KOPT-K1 (cell line): Measurements from ENCODE around the gene KIF27.
"Not testable (repeated sequence)": the region's sequence is repeated elsewhere in the genome, so short reads cannot be mapped to it uniquely, and the experiment has no call there.

Experiments used
- H3K27ac ChIP-seq: fragments of 200-600 bp; sonication (generic); 2 replicates; pipeline ENCODE4 v1.5.1; 2016; ENCODE audit warnings: antibody characterized with exemption, mild to moderate bottlenecking, low read depth, low read length; ENCODE audit not compliant: poor library complexity, severe bottlenecking
- H3K36me3 ChIP-seq: fragments of 200-600 bp; sonication (generic); 2 replicates; pipeline ENCODE4 v1.5.1; 2017; ENCODE audit warnings: antibody characterized with exemption, mild to moderate bottlenecking, low read length, moderate library complexity; ENCODE audit not compliant: insufficient read depth
- H3K9me3 ChIP-seq: fragments of 200-600 bp; sonication (generic); 2 replicates; pipeline ENCODE4 v1.5.1; 2017; ENCODE audit warnings: antibody characterized with exemption, low read length, mild to moderate bottlenecking; ENCODE audit not compliant: insufficient read depth, poor library complexity, severe bottlenecking

Gene KIF27

GRCh38 chr9:83803941-83804340, 117.3 kb downstream of the KIF27 start:
- H3K36me3 ChIP-seq, H3K9me3 ChIP-seq: not testable (repeated sequence)

DNA sequence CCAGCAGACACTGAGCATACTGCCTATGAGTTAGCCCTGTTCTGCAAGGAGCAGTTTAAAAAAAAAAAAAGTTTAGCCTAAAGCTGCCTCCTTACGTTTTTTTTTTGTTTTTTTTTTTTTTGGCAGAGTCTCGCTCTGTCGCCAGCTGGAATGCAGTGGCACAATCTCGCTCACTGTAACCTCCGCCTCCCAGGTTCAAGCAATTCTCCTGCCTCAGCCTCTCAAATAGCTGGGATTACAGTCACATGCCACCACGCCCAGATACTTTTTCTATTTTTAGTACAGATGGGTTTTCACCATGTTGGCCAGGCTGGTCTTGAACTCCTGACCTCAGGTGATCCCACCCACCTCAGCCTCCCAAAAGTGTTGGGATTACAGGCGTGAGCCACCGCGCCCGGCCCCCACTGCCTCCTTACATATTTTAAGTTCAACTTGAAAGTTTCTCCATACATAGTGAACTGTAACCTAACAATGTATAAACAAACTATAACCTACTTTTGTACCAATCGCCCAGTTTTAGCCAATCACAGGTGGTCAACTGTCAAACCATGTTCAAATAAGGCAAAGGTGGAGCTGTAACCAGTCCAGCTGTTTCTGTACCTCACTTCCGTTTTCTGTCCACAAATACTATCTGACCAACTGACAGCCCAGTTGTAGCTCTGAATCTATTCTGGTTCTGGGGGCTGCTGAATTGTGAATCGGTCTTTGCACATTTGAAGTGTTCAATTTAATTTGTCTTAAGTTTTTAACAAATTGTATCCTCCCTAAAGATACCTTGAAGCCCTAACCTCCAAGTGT, 120.8 kb downstream of the KIF27 start:
- H3K36me3 ChIP-seq = peaks cover 7% of the 10 kb centered on the region; the same call in 1 of the 2 replicates

More at GRCh38 chr9:83803941-83804340, 117.3 kb downstream of the KIF27 start:
- H3K27ac ChIP-seq = not testable (repeated sequence)

DNA sequence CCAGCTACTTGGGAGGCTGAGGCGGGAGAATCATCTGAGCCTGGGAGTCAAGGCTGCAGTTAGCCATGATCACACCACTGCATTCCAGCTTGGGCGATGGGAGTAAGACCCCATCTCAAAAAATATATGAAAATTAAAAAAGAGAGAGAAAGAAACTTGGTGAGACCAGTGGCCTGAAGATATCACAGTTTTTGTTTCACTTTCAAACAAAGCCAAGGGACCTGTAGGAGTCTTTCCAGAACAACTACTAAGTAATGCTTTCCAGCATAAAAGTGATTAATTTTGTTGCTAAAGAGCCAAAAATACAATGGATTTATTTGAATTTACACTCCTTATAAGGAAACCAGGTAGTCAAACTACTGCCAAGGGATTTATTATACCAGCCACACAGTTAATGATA, 127.2 kb downstream of the KIF27 start:
- H3K36me3 ChIP-seq = peaks cover 7% of the 10 kb centered on the region; the same call in 1 of the 2 replicates
- no peaks in the 10 kb centered on the region for H3K9me3 ChIP-seq
- H3K27ac ChIP-seq = no peak overlapping the region

More for the DNA sequence above, 120.8 kb downstream of the KIF27 start:
- Histone ChIP-seq H3K27ac (no peak overlapping the region), H3K9me3 (no peaks in the 10 kb centered on the region)

DNA sequence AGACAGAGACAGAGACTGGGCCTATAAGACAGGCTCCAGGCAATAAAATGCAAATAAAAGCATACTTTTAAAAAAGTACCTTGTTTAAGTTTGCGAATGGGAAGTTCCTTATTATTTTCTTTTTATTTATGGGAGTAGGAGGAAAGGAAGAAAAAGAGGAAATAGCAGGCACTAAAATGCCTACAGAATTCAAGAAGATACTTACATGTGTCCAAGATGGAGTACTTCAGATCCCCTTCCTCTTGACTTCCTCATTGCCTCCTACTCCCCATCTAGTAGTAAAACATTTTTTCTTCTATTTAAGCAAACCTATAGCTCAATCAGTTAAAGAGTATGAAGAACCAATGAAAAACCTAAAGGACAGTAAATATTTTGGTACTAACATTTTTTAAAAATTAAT, 128.5 kb downstream of the KIF27 start:
- no peaks in the 10 kb centered on the region for H3K9me3 ChIP-seq
- no peaks in the 10 kb centered on the region for H3K36me3 ChIP-seq
- no peak overlapping the region for H3K27ac ChIP-seq
